Right cardiac atrium (tissue), 5 donors: ENCODE data around the gene CLEC17A. TPM values are rescaled to one million over a fixed set of nuclear protein-coding genes. Genes with fewer than 3 reads are reported as not detected.
A peak's percentile ranks its signal among the peaks of the same experiment; 100 is the strongest.
"Not testable (repeated sequence)": the region's sequence is repeated elsewhere in the genome, so short reads cannot be mapped to it uniquely, and the experiment has no call there.

Experiments used
- ATAC-seq, 2 donors: fragments of 200-7000 bp; cut with Tn5 transposase; one replicate each; pipeline versions ENCODE4 v1.8.0 to v1.9.1; 2020; ENCODE audit warnings: moderate library complexity in 2 of 2, mild to moderate bottlenecking in 1 of 2
- DNase-seq, 3 donors: peaks; one replicate each; pipeline ENCODE4 v3.0.0-alpha.2; 2020
- H3K27ac ChIP-seq: one replicate; pipeline ENCODE4 v1.5.1; 2013; ENCODE audit warnings: mild to moderate bottlenecking, low read length, control low read depth, moderate library complexity
- H3K27me3 ChIP-seq: one replicate; pipeline ENCODE4 v1.6.1; 2013; ENCODE audit not compliant: control insufficient read depth, insufficient read depth
- H3K4me1 ChIP-seq: one replicate; pipeline ENCODE4 v1.6.1; 2013; ENCODE audit warnings: low read length; ENCODE audit not compliant: control insufficient read depth, insufficient read depth
- H3K4me3 ChIP-seq: one replicate; pipeline ENCODE4 v1.5.1; 2013; ENCODE audit warnings: low read length, control low read depth
- H3K9me3 ChIP-seq: one replicate; pipeline ENCODE4 v1.6.1; 2013; ENCODE audit warnings: low read length; ENCODE audit not compliant: control insufficient read depth
- WGBS: extraction: QIAGEN DNeasy Blood & Tissue Kit; methylation state at CpG from one replicate; pipeline ENCODE4 v1.1.7; 2013; 5-methylcytosine and 5-hydroxymethylcytosine counted together
- intact Hi-C, 4 donors: fragments of 100-400 bp; cut with DNase I; formaldehyde crosslinking; loops; one replicate each; pipeline versions ENCODE4 v1.11.0 to v1.14.0; 2022 to 2023
- polyA plus RNA-seq: library from polyadenylated mRNA; stranded (reverse); fragments of 200-250 nt; gene quantifications from one replicate; pipeline ENCODE4 v1.2.3, GENCODE V29; 2013
- total RNA-seq, 4 donors: library from RNA; stranded (reverse); fragmentation: NEBNext Ultra II Directional; extraction: Animal tissue kit (Norgen Biotek cat#: 25700); gene quantifications; one replicate each; pipeline ENCODE4 v1.2.1, GENCODE V29; 2021
- donor health status: healthy with polysubstance abuse.
- donor health status: DM: no; HTN: yes; CAD: no.
- donor health status: DM: no; HTN: no; CAD: no.
- donor health status: DM: no; HTN: yes; CAD: no; lungs with severe emphysema.
- donor health status: DM: yes; HTN: yes; CAD: no.

Gene CLEC17A
- total and polyA plus RNA-seq, 5 donors, result not detected

GRCh38 chr19:14551134-14552005 lies 31.5 kb upstream of the CLEC17A start:
- intact Hi-C loops, H3K27me3 ChIP-seq, H3K4me3 ChIP-seq, H3K27ac ChIP-seq, H3K9me3 ChIP-seq, H3K4me1 ChIP-seq: not testable (repeated sequence)
- ATAC-seq (peak; percentile 31 to 43), DNase-seq (peak in 1 of 3 donors; percentile 73)
- 74% methylated on average over 12 of the region's 12 CpGs for WGBS

GRCh38 chr19:14552006-14552360 lies 30.9 kb upstream of the CLEC17A start:
- 90% methylated on average over 8 of the region's 8 CpGs for WGBS
- DNase-seq, result peak in 1 of 3 donors; percentile 39
- H3K9me3 ChIP-seq, intact Hi-C loops, H3K27me3 ChIP-seq, H3K4me1 ChIP-seq, ATAC-seq, H3K27ac ChIP-seq, H3K4me3 ChIP-seq: not testable (repeated sequence)

- WGBS, result 93% methylated on average over 35 of the region's 35 CpGs
- peak in 1 of 3 donors; percentile 55 for DNase-seq
- ATAC-seq, result no peak
- no peaks in the 10 kb centered on the region for H3K9me3 ChIP-seq
- H3K27ac ChIP-seq, result no peak overlapping the region
- H3K4me1 ChIP-seq, result peaks cover 3% of the 10 kb centered on the region
- no peaks in the 10 kb centered on the region for H3K27me3 ChIP-seq
- intact Hi-C loops, result no loop called here
- no peak overlapping the region for H3K4me3 ChIP-seq
These were observed 29.6 kb upstream of the CLEC17A start for GRCh38 chr19:14553042-14553938.

- no peak for ATAC-seq
- Histone ChIP-seq H3K27ac (no peak overlapping the region), H3K27me3 (no peaks in the 10 kb centered on the region), H3K9me3 (no peaks in the 10 kb centered on the region), H3K4me3 (no peak overlapping the region), H3K4me1 (peaks cover 5% of the 10 kb centered on the region)
- DNase-seq, result peak in 1 of 3 donors; percentile 35
- intact Hi-C loops, result no loop called here
- 77% methylated on average over 9 of the region's 9 CpGs for WGBS
These were observed 29.0 kb upstream of the CLEC17A start for GRCh38 chr19:14553939-14554243.

- no peaks in the 10 kb centered on the region for H3K9me3 ChIP-seq
- H3K4me1 ChIP-seq, result peaks cover 5% of the 10 kb centered on the region
- no peak overlapping the region for H3K27ac ChIP-seq
- intact Hi-C loops, result no loop called here
- ATAC-seq (no peak), DNase-seq (peak in 1 of 3 donors; percentile 14)
- no peaks in the 10 kb centered on the region for H3K27me3 ChIP-seq
- no peak overlapping the region for H3K4me3 ChIP-seq
- WGBS, result 71% methylated on average over 6 of the region's 6 CpGs
These were observed 28.5 kb upstream of the CLEC17A start for GRCh38 chr19:14554382-14554812.

GRCh38 chr19:14555918-14556661 lies 26.8 kb upstream of the CLEC17A start:
- Histone ChIP-seq H3K27me3 (no peaks in the 10 kb centered on the region), H3K9me3 (no peaks in the 10 kb centered on the region), H3K4me1 (peaks cover 16% of the 10 kb centered on the region), H3K27ac (no peak overlapping the region), H3K4me3 (no peak overlapping the region)
- DNase-seq (peak in 1 of 3 donors; percentile 32), ATAC-seq (no peak)
- intact Hi-C loops, result no loop called here
- WGBS, result 75% methylated on average over 12 of the region's 12 CpGs

GRCh38 chr19:14556662-14557188 lies 26.2 kb upstream of the CLEC17A start:
- ATAC-seq, result peak; percentile 58 to 70
- intact Hi-C loops, result no loop called here
- H3K9me3 ChIP-seq, result no peaks in the 10 kb centered on the region
- peaks cover 16% of the 10 kb centered on the region for H3K4me1 ChIP-seq
- H3K27ac ChIP-seq, result peak overlapping the region; percentile 65
- no peaks in the 10 kb centered on the region for H3K27me3 ChIP-seq
- H3K4me3 ChIP-seq, result no peak overlapping the region
- WGBS, result 10% methylated on average over 18 of the region's 18 CpGs
- peak; percentile 80 to 93 (median 88) for DNase-seq

GRCh38 chr19:14558370-14559066 lies 24.4 kb upstream of the CLEC17A start:
- Histone ChIP-seq H3K9me3 (no peaks in the 10 kb centered on the region), H3K4me3 (no peak overlapping the region), H3K27me3 (no peaks in the 10 kb centered on the region), H3K4me1 (peaks cover 16% of the 10 kb centered on the region), H3K27ac (peak overlapping the region; percentile 1)
- peak in 1 of 3 donors; percentile 50 for DNase-seq
- ATAC-seq, result no peak
- 72% methylated on average over 23 of the region's 23 CpGs for WGBS
- intact Hi-C loops, result no loop called here

- Histone ChIP-seq H3K4me3 (no peak overlapping the region), H3K27me3 (no peaks in the 10 kb centered on the region), H3K4me1 (peaks cover 16% of the 10 kb centered on the region), H3K27ac (peak overlapping the region; percentile 78), H3K9me3 (no peaks in the 10 kb centered on the region)
- WGBS, result 53% methylated on average over 28 of the region's 28 CpGs
- intact Hi-C loops, result no loop called here
- ATAC-seq, result peak; percentile 12 to 36
- peak in 2 of 3 donors; percentile 68 to 82 for DNase-seq
These were observed 22.7 kb upstream of the CLEC17A start for GRCh38 chr19:14559916-14560775.
